SIG-M5 treated with dmso at 0.1 percent for 504 hours (cell line): ENCODE results near the gene ARL5C.

Experiments
- DNase-seq: peaks from one replicate; lab custom pipeline; 2025; ENCODE audit not compliant: unreplicated experiment; lab: John Stamatoyannopoulos, UW

ARL5C gene, protein sequence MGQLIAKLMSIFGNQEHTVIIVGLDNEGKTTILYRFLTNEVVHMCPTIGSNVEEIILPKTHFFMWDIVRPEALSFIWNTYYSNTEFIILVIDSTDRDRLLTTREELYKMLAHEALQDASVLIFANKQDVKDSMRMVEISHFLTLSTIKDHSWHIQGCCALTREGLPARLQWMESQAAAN

DNA sequence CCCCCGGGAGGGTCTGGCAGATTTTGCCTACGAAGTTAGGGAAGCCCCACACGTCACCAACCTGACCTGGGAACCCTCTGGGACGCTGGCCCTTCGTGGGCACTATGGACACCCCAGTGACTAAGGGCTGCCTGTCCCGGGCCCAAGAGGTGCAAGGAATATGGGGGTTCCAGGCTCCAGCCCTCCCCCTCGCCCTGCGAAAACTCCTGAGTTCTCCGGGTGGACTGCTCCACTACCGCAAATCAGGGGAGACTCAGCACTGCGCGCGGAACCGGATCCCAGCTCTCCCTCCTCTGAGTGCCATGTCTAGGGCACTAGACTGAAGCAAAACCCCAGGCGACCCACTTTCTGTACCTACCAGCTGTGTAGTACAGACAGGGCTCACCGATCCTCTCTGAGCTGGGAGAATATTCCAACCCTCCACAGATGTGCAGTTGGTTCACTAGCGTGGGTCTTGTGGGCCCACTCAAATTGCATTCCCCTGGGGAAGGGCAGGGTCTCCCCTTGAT, at the start of gene ARL5C:
Gene ARL5C, minus strand, starts transcription at position 321 of the 509 bp plus-strand sequence. CDS start 401 bp downstream, outside the sequence.
- no peak for DNase-seq

DNA sequence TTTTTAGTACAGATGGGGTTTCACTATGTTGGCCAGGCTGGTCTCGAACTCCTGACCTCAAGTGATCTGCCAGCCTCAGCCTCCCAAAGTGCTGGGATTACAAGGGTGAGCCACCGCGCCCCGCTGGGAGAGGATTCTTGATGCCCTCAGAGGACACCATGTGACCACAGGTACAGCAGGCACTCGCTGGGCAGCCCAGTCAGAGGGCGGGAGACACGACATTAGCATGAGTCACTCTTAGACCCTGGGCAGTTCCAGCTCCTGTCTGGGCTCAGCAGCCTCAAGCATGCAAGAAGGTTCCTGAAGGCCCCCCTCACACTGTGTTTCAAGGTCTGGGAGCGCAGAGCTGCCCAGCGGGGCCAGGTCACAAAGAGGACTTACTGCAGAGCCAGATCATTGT, 47.9 kb upstream of the ARL5C start:
- DNase-seq = no peak

DNA sequence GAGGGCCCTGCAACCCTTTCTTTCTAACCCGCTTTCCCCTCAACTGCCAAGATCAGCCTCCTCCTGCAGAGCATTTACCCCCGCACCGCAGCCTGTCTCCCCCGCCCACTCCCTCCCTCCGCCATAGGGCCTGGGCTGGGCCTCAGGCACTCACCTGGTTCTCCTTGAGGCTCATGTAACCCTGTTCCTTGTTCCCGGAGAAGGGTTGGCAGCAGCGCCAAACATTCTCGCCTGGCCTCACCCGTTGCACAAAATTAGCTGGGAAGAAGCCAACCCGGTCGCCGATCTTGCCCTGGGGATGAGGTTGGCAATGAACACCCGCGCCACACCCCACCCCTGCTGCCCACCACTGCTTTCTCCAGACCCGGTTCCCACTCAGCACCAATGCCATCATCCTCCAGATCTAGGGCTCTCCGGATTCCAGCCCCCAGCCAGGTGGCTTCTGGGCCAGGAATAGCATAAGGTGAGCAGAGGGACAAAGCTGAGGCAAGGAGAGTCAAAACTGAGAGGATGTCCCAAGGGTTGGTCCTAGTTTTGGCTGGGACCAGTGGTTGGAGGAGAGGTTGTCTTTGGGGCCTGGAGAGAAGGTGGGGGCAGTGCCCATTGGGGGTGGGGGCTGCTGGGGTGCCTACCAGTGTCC, 47.0 kb upstream of the ARL5C start:
- DNase-seq = no peak

DNA sequence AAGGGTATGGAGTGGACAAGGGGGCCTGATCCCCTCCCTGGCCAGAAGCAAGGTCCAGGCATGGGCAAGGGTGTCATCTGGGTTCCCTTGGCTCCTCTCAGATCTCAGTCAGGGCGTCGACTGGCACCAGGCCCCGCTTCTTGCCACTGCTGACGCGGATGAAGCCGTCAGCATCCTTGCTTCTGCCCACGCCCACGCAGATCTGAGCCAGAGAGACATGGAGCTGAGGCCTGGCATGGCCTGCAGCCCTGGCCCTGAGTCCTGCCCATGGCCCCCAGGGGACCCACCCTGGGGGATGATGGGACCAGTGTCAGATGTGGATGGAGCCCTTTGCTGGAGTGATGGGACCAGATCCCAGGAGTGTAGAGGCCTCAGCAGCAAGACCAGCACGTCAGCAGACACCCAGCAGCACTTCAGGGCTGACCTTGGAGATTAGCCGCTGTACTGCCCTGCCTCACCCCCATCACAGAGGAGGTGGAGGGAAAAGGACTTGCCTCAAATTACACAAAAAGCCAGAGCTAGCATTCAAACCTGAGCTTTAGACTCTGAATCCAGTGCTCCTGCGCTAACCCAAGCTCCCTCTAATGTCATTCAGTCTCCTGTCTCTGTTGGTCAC, 46.3 kb upstream of the ARL5C start:
- no peak for DNase-seq

DNA sequence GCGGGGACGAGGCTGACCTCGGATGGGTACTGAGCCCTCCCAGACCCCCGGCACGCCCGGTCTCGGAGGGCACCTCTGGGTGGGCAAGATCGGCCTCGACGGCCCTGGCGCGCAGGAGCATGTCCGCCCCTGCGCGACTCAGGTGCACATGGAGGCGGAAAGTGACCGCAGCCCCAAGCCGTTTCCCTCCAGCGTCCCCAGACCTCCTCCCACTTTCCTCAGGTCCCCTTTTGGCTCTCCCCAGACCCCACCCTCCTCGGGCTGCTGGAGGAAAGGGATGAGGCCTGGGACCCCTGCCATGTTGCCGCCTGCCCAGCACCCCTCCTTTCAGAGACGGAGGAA, 44.1 kb upstream of the ARL5C start:
- no peak for DNase-seq

DNA sequence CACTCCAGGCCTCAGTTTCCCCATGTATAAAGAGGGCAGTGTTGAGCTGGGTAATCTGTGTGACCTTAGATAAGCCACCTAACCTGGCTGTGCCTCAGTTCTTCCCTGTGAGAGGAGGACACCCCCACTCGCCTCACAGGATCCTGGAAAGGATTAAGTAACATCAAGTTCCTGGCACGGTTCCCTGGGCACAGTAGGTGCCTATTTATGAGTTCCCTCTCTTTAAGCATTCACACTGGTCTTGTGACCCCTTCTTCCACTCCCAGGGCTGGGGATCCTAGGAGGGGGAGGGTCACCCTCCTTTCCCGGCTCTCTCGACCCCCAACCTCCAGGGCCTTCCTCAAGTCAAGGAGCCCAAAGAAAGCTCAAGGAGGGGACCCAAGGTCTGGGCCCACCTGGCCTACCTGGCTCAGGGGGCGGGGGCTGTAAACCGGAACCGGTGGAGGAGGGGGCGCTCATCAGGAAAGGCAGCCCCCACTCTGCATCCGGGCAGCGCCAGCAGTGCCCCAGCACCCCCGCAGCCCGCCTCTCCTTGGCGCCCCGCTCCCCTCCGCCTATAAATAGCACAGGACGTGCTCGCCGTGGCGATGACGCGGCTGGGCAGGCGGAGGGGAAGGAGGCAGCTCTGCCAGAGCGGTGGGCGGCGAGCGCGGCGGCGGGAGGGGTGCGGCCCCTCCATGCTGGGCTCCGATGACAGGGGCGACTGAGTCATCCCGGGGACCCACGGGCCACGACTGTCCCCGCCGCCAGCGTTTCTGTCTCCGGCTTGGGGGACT, 43.5 kb upstream of the ARL5C start:
- peak; percentile 29 for DNase-seq

DNA sequence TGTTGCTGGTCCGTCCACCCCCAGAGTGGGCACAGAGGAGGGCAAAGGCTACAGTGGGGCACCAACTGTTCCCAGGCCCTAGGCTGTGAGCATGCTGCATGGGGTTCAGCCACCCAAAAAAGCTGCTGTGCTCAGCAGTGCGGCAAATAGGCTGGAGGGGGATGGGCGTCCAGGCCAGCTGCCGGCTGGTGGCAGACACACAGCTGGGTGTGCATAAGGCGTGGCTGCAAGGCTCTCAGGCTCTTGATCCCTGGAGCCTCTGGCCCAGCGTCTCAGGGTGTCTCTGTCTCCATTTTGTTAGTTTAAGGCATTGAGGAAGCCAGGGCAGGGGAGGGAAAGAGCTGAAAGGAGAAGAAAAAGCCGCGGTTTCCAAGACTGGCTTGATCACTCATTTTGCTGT, 42.9 kb upstream of the ARL5C start:
- peak; percentile 70 for DNase-seq

DNA sequence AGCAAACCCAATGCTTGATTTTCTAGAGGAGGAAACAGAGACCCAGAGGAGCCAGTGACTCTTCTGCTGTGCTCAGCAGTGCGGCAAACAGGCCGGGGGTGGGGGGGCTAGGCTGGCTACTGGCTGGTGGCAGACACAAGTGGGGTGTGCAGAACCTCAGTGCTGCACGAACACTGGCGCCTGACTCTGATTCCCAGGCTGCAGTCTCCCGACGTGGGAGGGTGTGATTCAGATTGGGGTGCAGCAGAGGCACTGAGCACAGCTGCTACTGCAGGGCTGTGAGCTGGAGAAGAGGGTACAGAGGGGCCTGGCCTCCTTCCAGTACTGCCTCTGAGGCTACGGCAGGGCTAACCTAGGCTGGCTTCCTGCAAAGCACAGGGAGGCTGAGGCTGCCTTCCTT, 42.2 kb upstream of the ARL5C start:
- no peak for DNase-seq

DNA sequence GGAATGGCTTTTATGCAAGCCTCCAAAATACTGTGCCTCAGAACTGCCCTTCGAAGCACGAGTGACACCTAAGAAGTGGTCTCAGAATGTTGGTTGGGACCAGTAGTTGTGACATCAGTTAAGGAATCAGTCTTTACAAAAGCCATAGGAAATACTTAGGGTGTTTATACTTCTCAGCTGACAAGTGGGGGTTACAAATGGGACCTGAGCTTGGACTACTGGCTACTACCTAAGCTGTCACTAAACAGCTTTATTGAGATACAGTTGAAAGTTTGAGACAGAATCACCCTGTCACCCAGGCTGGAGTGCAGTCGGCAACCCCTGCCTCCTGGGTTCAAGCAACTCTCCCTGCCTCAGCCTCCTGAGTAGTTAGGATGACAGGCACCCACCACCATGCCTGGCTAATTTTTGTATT, 39.2 kb upstream of the ARL5C start:
- DNase-seq = no peak

DNA sequence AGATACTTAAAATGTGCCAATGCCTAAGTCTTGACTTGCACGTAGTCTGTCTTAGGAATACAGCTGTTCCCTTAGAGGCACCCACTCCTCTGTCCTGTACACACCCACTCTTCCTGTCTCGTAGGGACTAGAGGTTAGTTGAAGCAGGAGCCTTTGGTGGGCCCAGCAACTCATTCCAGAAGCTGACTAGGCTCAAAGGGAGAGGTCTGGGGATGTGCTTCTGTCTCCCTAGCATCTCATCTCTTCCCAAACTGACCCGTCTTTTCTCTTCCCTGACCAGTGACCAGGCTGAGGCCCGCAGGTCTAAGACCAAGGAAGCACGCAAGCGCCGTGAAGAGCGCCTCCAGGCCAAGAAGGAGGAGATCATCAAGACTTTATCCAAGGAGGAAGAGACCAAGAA, 38.3 kb upstream of the ARL5C start:
- DNase-seq = no peak

DNA sequence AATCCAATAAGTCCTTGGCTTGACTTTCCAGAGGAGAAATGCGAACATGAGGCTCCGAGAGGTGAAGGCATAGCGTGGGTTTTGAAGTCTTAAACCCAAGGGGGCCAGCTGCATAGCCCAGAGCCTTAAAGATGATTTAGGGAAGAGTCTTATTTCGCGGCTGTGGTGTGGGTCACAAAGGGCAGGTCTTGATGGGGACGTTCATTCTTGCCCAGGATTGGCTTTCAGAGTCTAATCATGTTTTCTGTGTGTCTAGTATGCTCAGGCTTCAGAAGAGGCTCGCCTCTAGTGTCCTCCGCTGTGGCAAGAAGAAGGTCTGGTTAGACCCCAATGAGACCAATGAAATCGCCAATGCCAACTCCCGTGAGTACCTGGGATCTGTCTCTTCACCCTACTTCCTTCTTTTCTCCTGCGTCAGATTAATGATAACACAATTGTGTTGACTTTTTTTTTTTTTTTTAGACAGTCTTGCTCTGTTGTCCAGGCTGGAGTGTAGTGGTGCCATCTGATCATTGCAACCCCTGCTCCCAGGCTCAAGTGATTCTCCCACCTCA, 35.1 kb upstream of the ARL5C start:
- no peak for DNase-seq

DNA sequence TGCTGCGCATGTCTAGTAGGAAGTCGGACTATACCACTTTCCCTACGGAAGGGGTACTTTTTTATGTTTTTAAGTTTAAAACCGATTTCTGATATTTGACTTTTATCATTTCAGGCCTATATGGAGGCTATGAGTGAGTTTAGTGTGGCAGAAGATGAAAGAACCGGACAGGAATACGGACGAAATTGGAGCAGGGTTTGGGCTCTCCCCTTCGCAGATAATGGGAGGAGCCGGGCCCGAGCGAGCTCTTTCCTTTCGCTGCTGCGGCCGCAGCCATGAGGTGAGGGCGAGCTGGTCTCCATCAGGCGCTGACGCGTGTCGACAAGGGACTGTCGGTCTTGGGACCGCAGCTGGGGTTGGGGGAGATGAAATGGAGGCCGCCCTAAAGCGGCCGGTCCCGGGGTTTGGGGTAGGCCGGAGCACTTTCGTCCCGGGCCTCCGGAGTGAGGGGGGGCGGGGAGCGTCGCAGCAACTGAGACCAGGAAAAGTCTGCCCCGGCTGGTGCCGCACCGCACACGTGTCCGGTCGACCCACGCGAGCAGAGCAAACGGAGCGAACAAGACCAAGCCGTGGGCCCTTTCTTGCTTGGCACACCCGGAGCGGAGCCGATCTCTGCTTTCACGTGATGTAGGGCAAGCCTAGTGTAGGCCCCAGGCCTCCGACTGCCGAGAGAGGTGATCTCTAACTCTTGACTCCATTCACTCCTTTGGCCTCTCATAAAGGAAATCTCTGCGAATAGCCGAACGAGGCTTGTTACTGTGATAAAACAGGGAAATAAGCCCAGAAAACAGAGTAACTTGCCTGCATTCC, 34.3 kb upstream of the ARL5C start, which contains the start of gene RPL19:
Gene RPL19, plus strand, starts transcription at position 214 of the 810 bp plus-strand sequence. Its CDS starts 62 bp downstream, at position 276.
- DNase-seq = peak; percentile 88

DNA sequence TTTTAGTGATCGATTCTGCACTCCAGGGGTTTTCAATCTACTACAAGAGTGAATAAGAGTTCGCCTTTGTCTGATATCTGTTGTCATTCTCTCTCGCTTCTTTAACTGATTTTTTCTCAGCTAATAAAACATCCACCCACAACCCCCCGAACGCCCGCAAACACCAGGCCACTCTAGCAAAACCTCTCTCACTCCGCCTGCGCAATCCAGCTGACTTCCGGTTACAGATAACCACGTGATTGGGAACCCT, 33.8 kb upstream of the ARL5C start:
- peak; percentile 98 for DNase-seq

DNA sequence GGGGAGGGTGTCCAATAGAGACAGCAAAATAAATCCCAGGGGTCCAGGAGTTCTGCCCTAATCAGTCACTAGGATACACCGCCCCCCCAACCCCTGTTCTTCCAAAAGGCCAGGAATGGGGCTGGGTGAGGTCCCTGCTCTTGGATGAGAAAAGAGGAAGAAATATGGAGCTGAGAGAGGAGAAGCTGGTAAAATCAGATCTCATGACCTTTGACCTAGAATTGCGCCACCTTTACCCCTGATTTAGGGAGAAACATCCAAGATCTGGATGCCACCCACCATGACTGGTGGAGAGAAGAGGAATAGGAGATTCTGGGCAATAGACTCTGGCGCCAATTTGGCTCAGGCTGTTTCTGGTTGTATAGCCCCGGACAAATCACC, 32.2 kb upstream of the ARL5C start:
- peak; percentile 64 for DNase-seq

DNA sequence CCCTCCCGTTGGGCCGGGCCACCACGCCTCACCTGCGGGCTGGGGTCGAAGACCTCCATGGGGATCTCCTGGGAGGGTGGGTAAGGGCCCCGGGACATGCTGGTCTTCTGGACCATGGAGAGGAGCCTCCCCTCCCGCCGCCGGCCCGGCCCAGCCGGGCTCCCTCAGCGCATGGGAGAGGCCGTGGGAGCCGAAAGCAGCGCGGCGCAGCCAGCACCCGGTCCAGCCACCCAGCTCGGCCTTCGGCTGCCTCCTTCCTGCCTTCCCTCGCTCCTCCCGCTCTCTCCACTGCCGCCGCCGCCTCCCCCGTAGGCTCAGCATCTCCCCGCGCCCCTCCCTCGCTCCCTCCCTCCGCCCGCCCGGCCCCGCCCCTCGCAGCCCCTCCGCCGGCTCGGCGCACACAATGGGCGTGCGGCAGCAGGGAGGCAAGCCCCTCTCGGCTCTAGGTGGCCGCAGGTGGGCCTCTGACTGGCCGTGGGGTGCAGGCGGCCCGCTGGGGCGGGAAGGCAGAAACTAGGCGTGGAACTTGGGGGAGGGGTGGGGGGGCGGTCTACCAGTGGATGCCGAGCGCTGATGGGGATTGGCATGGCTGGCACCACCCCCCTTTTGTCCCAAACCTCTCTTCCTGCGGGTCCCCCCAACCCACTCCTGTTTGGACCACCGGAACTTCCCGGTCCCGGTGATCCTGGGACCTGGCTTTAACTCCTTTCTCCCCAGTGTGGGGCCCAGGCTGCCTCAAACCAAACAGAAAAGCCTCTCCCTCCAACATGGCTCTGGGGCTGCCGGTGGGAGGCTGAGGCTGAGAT, 31.6 kb upstream of the ARL5C start, which contains the start of gene CACNB1:
Gene CACNB1, minus strand, starts transcription at position 290 of the 806 bp plus-strand sequence. Its CDS starts 174 bp downstream, at position 116.
- peak; percentile 53 for DNase-seq

DNA sequence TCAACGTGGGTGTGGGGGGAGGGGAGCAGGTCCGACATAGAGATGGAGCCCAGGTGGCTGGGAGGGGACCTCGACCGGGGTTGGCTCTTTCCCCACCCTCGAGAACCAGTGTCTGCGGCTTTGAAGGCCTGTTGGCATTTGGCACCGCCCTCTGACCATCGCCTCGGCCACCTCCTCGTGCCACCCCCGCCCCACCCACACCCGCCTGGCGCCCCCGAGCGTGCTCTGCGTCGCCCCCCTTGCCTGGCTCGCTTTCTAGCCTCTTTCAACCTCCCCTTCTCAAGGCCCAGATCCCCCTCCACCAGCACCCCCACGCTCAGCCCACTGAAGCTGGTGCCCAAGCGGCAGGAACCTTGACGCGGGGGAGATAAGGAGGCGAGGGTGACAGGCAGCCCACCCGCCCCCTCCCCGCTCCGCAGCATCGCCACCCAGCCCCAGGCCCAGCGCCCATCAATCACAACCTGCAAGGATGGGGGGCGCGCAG, 30.9 kb upstream of the ARL5C start:
- no peak for DNase-seq

DNA sequence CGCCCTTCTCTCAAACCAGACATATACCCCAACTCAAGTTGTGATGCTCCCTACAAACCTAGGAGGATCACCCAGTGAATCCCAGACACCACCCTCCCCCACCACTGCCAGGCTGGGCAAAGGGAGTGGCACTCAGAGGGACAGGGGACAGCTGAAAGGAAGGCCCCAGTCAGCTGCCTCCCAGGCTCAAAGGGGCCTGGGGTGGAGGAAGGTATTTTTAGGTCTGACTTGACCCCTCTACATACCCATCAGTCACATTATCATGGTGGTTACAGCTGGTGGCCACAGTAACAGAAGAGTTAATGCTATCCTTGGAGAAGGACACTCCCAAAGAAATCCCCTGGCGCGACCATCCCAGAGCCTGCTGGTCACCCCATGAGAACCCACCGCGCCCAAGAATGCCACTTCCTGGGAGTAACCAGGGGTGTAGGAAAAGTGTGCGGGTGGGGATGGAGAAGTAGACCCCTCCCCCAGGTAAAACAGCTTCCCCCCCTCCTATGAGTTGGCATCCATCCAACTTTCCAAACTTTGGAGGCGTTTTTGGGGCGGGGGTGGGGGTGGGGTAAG, 30.4 kb upstream of the ARL5C start:
- no peak for DNase-seq

DNA sequence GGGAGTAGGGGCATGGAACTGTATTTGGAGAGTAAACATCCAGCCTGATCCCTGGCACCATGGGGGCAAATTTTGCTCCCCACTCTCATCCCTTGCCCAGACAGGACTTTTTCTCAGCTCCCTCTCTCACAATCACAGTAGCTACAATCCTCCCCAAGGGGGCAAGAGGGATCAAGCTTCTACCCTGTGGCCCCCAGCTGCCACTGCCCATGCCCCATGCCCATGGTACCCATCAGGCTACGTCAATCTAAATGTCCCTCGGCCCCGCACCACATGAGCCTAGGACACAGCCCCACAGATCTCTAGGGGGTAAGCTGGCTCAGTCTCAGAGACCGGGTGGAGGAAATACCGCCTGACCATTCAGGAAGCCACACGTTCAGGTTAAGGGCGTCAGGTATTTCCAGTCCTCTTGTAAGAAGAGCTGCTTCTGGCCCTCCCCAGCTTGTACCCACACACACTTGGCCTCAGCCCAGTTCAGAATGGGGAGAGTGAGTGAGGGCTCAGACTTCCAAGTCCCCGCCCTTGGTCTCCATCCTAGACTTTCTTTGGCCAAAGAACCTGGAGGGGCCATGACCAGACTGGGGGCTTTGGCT, 29.7 kb upstream of the ARL5C start:
- no peak for DNase-seq

DNA sequence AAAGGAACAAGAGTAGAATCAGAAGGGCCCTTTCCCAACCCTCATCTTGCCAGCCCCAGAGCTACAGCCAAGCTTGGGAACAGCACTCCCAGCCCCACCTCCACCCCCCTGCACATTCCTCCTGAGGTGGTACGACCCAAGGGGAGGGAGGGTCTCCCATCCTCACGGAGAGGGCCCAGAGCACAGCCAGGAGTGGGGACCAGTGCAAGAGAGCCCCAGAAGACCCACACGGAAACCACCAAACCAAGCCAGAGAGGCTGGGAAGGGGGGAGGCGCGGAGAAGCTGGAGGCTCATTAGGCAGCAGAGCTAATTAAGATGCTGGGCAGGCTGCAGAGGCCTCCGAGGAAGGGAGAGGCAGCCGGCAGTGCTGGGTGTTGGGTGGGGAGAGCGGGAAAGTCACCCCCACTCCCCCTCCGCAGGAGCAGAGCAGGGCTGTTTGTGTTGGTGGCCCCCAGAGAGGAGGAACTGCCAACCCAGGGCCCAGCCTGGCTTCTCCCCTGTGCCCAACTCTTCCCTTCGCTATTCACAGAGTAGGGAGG, 29.1 kb upstream of the ARL5C start:
- DNase-seq = no peak
